ENCODE results near the gene PLXNB3.

GRCh38 chrX:153804100-153804595 is 40.1 kb downstream of the PLXNB3 start:
- no peak for TF ChIP-seq CTCF (IDR thresholded peaks at IDR 0.05; ENCODE audit: low read length)
- no peak for TF ChIP-seq EZH2 (optimal IDR thresholded peaks at IDR 0.05; ENCODE audit: low read depth, low read length)
- no peak for TF ChIP-seq EZH2phosphoT487 (IDR thresholded peaks at IDR 0.05; ENCODE audit: low read length)

Data from MM.1S (cell line).